NB4 (cell line): Measurements from ENCODE around the gene MPPE1.

Experiments
- DNase-seq: peaks from one replicate; pipeline ENCODE4 v3.0.0; 2010; ENCODE audit warnings: low read depth
- H3K4me3 ChIP-seq: one replicate; pipeline ENCODE4 v1.5.1; 2011; ENCODE audit warnings: mild to moderate bottlenecking, low read depth, low read length, moderate library complexity
- MAX ChIP-seq: IDR thresholded peaks from 2 replicates; pipeline ENCODE4 v1.6.1; 2011; ENCODE audit warnings: low read depth, low read length
- MYC ChIP-seq: IDR thresholded peaks from 2 replicates; pipeline ENCODE4 v1.6.1; 2011; ENCODE audit warnings: low read depth, low read length
- POLR2A ChIP-seq: IDR thresholded peaks from 2 replicates; pipeline ENCODE4 v1.6.1; 2011; ENCODE audit warnings: mild to moderate bottlenecking; ENCODE audit not compliant: insufficient read length; ENCODE audit errors: extremely low read depth
- TF ChIP-seq, protein P1 (sequence below): IDR thresholded peaks from one replicate; pipeline ENCODE4 v1.5.1; 2012; ENCODE audit warnings: low read depth, low read length

MPPE1 gene

GRCh38 chr18:11951390-11951851 lies 43.3 kb upstream of the MPPE1 start:
- DNase-seq, result no peak
- no peak overlapping the region for H3K4me3 ChIP-seq
- TF ChIP-seq MAX (no peak), POLR2A (no peak), MYC (no peak)
- TF ChIP-seq, protein P1, sequence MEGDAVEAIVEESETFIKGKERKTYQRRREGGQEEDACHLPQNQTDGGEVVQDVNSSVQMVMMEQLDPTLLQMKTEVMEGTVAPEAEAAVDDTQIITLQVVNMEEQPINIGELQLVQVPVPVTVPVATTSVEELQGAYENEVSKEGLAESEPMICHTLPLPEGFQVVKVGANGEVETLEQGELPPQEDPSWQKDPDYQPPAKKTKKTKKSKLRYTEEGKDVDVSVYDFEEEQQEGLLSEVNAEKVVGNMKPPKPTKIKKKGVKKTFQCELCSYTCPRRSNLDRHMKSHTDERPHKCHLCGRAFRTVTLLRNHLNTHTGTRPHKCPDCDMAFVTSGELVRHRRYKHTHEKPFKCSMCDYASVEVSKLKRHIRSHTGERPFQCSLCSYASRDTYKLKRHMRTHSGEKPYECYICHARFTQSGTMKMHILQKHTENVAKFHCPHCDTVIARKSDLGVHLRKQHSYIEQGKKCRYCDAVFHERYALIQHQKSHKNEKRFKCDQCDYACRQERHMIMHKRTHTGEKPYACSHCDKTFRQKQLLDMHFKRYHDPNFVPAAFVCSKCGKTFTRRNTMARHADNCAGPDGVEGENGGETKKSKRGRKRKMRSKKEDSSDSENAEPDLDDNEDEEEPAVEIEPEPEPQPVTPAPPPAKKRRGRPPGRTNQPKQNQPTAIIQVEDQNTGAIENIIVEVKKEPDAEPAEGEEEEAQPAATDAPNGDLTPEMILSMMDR, result no peak

GRCh38 chr18:11950824-11951223 lies 42.7 kb upstream of the MPPE1 start:
- no peak overlapping the region for H3K4me3 ChIP-seq
- DNase-seq, result no peak
- TF ChIP-seq MYC (no peak), MAX (no peak), POLR2A (no peak)
- TF ChIP-seq, protein P1, result no peak

GRCh38 chr18:11948852-11949523 lies 40.9 kb upstream of the MPPE1 start:
- H3K4me3 ChIP-seq, result no peak overlapping the region
- DNase-seq, result no peak
- TF ChIP-seq MAX (no peak), POLR2A (no peak), MYC (no peak)
- TF ChIP-seq, protein P1, result no peak

DNA sequence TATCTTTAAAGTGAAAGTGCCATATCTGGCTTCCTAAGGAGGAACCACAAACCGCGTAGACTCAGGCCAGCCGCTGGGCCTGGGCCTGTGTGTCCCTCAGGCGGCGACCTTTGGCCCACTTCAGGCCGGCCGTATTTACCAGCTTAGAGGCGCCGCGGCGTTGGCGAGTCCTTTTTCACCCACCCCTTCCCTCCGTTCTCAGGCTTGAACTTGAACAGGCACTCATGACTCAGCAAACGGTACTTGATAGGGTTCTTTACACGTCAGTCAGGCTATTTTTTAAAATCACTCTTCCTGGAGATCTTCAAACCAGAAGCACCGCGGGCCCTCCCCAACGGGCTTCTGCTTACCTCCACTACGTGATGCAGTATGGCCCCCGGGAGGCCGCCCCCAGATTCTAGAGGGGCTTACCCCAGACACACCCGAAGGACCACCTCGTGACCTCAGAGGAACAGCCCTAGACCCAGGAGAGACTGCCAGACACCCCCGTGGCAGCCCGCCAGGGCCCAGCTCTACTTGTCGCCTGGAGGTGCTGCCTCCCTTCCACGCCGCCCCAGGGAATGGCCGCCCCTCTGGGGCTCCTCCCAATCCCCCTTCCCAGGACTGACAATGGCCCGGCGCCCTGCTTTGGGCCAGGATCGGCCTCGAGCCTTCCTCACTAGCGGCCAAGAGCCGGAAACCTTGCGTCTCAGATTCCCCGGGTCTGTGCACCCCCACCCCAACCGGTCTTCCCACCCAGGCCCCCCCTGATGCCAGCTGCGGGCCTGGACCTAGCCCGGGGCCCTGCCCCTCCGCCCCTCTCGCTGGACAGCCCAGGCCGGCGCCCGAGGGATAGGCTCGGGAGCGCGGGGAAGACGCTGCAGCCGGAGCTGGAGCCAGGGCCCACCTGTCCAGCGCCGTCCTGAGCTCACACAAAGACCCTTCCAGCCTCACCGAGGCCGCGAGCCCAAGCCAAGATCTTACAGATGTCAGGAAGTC lies 39.4 kb upstream of the MPPE1 start:
- peak; percentile 42 for TF ChIP-seq MYC
- peak; percentile 47 for TF ChIP-seq POLR2A
- TF ChIP-seq, protein P1, result no peak
- TF ChIP-seq MAX, result no peak; the same call in 1 of the 2 replicates
- peak; percentile 97 for DNase-seq
- peak overlapping the region; percentile 47 for H3K4me3 ChIP-seq

- TF ChIP-seq POLR2A (no peak), MYC (no peak), MAX (no peak)
- TF ChIP-seq, protein P1, result no peak
- DNase-seq, result peak; percentile 78
- H3K4me3 ChIP-seq, result peak overlapping the region; percentile 47
Measured at GRCh38 chr18:11946756-11947155, 38.6 kb upstream of the MPPE1 start.

DNA sequence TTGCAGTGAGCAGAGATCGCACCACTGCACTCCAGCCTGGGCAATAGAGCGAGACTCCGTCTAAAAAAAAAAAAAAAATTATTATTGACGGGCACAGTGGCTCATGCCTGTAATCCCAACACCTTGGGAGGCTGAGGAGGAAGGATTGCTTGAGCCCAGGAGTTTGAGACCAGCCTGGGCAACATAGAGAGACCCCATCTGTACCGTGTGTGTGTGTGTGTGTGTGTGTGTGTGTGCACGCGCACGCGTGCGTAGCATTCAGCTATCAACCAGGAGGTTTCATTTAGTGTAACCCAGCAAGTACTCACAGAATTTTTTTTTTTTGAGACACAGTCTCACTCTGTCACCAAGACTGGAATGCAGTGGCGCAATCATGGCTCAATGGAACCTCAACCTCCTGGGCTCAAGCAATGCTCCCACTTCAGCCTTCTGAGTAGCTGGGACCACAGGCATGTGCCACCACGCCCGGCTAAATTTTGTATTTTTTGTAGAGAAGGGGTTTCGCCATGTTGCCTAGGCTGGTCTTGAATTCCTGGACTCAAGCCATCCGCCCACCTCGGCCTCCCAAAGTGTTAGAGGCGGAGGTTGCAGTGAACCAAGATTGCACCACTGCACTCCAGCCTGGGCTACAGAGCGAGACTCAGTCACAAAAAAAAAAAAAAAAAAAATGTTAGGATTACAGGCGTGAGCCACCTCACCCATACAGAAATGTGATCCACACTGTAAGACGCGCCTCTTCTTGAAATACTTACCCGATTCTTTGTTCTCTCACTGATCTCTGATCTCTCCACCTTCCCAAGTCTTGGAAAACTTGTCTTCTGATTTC lies 37.9 kb upstream of the MPPE1 start:
- peak; percentile 73 for DNase-seq
- H3K4me3 ChIP-seq, result peak overlapping the region; percentile 47
